Caco-2 (cell line): ENCODE data around the gene DCP1B. TPM values are rescaled to one million over a fixed set of nuclear protein-coding genes. Genes with fewer than 3 reads are reported as not detected.

Experiments
- BruUV-seq: library from RNA; stranded (reverse); fragments of 400-500 nt; replicated peaks from 2 replicates; lab custom pipeline; 2021; lab: Mats Ljungman, UMichigan
- CTCF ChIA-PET: fragments of 300-600 bp; sonication (Branson Sonifier 250); formaldehyde crosslinking; loops from one replicate; lab custom pipeline; 2022; ENCODE audit warnings: antibody characterized with exemption; lab: Charles Lee
- POLR2A ChIA-PET: fragments of 300-600 bp; sonication (Branson Sonifier 250); formaldehyde crosslinking; loops from one replicate; lab custom pipeline; 2022; ENCODE audit warnings: antibody characterized with exemption; lab: Charles Lee
- DNase-seq, 2 experiments: peaks; one replicate each; pipeline versions ENCODE4 v3.0.0 to v3.0.0-alpha.2; 2020 to 2022
- H3K27me3 ChIP-seq: replicated peaks from 2 replicates; pipeline ENCODE4 v1.6.0; 2011; ENCODE audit warnings: low read length; ENCODE audit not compliant: control insufficient read depth, insufficient read depth
- H3K36me3 ChIP-seq: 2 replicates; pipeline ENCODE4 v1.5.1; 2011; ENCODE audit warnings: low read length; ENCODE audit not compliant: control insufficient read depth, insufficient read depth
- H3K4me1 ChIP-seq: fragments of 250-450 bp; sonication (Bioruptor Pico); 2 replicates; pipeline ENCODE4 v1.5.1; 2020; ENCODE audit warnings: mild to moderate bottlenecking
- H3K4me3 ChIP-seq: 2 replicates; pipeline ENCODE4 v1.5.1; 2011; ENCODE audit warnings: low read depth, mild to moderate bottlenecking, control low read depth, low read length
- H3K9me3 ChIP-seq: fragments of 250-450 bp; sonication (Bioruptor Pico); 2 replicates; pipeline ENCODE4 v1.5.1; 2020; ENCODE audit warnings: mild to moderate bottlenecking, moderate library complexity
- H3K27ac Mint-ChIP-seq: one replicate; pipeline ENCODE4 v1.8.0; 2022; ENCODE audit warnings: mixed read lengths; ENCODE audit not compliant: unreplicated experiment
- H3K27me3 Mint-ChIP-seq: one replicate; pipeline ENCODE4 v1.8.0; 2022; ENCODE audit warnings: mixed read lengths; ENCODE audit not compliant: insufficient read depth, unreplicated experiment
- H3K36me3 Mint-ChIP-seq: one replicate; pipeline ENCODE4 v1.8.0; 2022; ENCODE audit warnings: mild to moderate bottlenecking, mixed read lengths; ENCODE audit not compliant: insufficient read depth, unreplicated experiment
- H3K4me1 Mint-ChIP-seq: one replicate; pipeline ENCODE4 v1.8.0; 2022; ENCODE audit warnings: low read depth, mixed read lengths; ENCODE audit not compliant: unreplicated experiment
- H3K4me3 Mint-ChIP-seq: one replicate; pipeline ENCODE4 v1.8.0; 2022; ENCODE audit warnings: mild to moderate bottlenecking, moderate library complexity, mixed read lengths; ENCODE audit not compliant: unreplicated experiment
- H3K9me3 Mint-ChIP-seq: one replicate; pipeline ENCODE4 v1.8.0; 2022; ENCODE audit warnings: mixed read lengths; ENCODE audit not compliant: unreplicated experiment
- intact Hi-C: fragments of 100-400 bp; cut with micrococcal nuclease; formaldehyde crosslinking; loops from one replicate; pipeline ENCODE4 v1.10.0; 2022; ENCODE audit not compliant: unreplicated experiment
- total RNA-seq: library from RNA; stranded (reverse); gene quantifications from 2 replicates; pipeline ENCODE4 v1.2.3, GENCODE V29; 2022
- TF ChIP-seq, protein P1 (sequence below), 2 experiments: fragments of 200-600 bp in 1 of 2; IDR thresholded peaks; 1 replicate in 1 of 2; 2 replicates in 1 of 2; pipeline versions ENCODE4 v1.5.1 to v1.8.0; 2011 to 2022; ENCODE audit warnings: antibody characterized with exemption in 1 of 2, control low read depth in 1 of 2, inconsistent platforms in 1 of 2, low read depth in 1 of 2, low read length in 1 of 2, mild to moderate bottlenecking in 1 of 2, moderate library complexity in 1 of 2; ENCODE audit not compliant: insufficient read depth in 1 of 2, severe bottlenecking in 1 of 2, unreplicated experiment in 1 of 2

DCP1B gene
- total RNA-seq, 1 experiment from 2014 or later = 8.2 TPM

DNA sequence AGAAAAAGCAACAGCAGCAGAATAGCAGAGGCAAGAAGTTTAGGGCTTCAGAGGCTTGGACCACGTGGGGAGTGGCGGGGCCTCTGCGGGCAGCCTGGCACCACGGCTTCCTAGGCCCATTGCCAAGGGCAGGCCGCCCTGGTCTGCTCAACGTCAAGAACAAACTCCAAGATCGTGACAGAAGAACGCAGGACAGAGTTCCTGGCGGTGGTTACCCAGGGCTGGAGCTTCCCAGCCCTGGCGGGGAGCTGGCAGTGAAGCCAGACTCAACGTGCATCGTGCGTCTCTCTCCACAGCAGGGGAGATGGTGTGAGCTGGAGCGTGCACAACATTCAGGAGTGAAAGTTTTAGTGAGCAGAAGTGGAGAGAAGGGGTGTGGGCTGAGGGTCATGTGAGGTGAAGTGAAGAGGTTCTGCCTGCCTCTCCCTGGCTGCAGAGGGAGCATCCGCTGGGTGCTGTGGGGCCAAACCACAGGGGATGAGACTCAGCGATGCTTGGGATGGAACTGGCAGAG lies 71.9 kb downstream of the DCP1B start:
- H3K4me1 Mint-ChIP-seq = no peaks in the 10 kb centered on the region
- H3K36me3 ChIP-seq = no peaks in the 10 kb centered on the region
- no peaks in the 10 kb centered on the region for H3K9me3 ChIP-seq
- peaks cover 11% of the 10 kb centered on the region for H3K27me3 Mint-ChIP-seq
- CTCF ChIA-PET = no interaction called here
- POLR2A ChIA-PET = no interaction called here
- no peak overlapping the region for H3K4me3 ChIP-seq
- H3K27me3 ChIP-seq = no peaks in the 10 kb centered on the region
- H3K27ac Mint-ChIP-seq = no peak overlapping the region
- intact Hi-C loops = no loop called here
- H3K36me3 Mint-ChIP-seq = no peaks in the 10 kb centered on the region
- DNase-seq = no peak
- BruUV-seq = no TSS peak
- H3K4me1 ChIP-seq = no peaks in the 10 kb centered on the region
- no peaks in the 10 kb centered on the region for H3K9me3 Mint-ChIP-seq
- H3K4me3 Mint-ChIP-seq = no peak overlapping the region
- TF ChIP-seq, protein P1, sequence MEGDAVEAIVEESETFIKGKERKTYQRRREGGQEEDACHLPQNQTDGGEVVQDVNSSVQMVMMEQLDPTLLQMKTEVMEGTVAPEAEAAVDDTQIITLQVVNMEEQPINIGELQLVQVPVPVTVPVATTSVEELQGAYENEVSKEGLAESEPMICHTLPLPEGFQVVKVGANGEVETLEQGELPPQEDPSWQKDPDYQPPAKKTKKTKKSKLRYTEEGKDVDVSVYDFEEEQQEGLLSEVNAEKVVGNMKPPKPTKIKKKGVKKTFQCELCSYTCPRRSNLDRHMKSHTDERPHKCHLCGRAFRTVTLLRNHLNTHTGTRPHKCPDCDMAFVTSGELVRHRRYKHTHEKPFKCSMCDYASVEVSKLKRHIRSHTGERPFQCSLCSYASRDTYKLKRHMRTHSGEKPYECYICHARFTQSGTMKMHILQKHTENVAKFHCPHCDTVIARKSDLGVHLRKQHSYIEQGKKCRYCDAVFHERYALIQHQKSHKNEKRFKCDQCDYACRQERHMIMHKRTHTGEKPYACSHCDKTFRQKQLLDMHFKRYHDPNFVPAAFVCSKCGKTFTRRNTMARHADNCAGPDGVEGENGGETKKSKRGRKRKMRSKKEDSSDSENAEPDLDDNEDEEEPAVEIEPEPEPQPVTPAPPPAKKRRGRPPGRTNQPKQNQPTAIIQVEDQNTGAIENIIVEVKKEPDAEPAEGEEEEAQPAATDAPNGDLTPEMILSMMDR (IDR thresholded peaks at IDR 0.05; ENCODE audit: insufficient read depth in 1 of 2, low read depth in 1 of 2, low read length in 1 of 2, severe bottlenecking in 1 of 2, unreplicated experiment in 1 of 2) = no peak

- H3K27ac Mint-ChIP-seq = no peak overlapping the region
- H3K9me3 Mint-ChIP-seq = no peaks in the 10 kb centered on the region
- no peak for DNase-seq
- intact Hi-C loops = no loop called here
- TF ChIP-seq, protein P1 (IDR thresholded peaks at IDR 0.05; ENCODE audit: insufficient read depth in 1 of 2, low read depth in 1 of 2, low read length in 1 of 2, severe bottlenecking in 1 of 2, unreplicated experiment in 1 of 2) = no peak
- Histone ChIP-seq H3K4me1 (no peaks in the 10 kb centered on the region), H3K27me3 (no peaks in the 10 kb centered on the region), H3K36me3 (no peaks in the 10 kb centered on the region), H3K9me3 (no peaks in the 10 kb centered on the region), H3K4me3 (no peak overlapping the region)
- CTCF ChIA-PET = no interaction called here
- no peaks in the 10 kb centered on the region for H3K4me1 Mint-ChIP-seq
- BruUV-seq = no TSS peak
- POLR2A ChIA-PET = no interaction called here
- no peak overlapping the region for H3K4me3 Mint-ChIP-seq
- H3K36me3 Mint-ChIP-seq = no peaks in the 10 kb centered on the region
- peaks cover 11% of the 10 kb centered on the region for H3K27me3 Mint-ChIP-seq
Measured at GRCh38 chr12:1931642-1932041, 72.6 kb downstream of the DCP1B start.

DNA sequence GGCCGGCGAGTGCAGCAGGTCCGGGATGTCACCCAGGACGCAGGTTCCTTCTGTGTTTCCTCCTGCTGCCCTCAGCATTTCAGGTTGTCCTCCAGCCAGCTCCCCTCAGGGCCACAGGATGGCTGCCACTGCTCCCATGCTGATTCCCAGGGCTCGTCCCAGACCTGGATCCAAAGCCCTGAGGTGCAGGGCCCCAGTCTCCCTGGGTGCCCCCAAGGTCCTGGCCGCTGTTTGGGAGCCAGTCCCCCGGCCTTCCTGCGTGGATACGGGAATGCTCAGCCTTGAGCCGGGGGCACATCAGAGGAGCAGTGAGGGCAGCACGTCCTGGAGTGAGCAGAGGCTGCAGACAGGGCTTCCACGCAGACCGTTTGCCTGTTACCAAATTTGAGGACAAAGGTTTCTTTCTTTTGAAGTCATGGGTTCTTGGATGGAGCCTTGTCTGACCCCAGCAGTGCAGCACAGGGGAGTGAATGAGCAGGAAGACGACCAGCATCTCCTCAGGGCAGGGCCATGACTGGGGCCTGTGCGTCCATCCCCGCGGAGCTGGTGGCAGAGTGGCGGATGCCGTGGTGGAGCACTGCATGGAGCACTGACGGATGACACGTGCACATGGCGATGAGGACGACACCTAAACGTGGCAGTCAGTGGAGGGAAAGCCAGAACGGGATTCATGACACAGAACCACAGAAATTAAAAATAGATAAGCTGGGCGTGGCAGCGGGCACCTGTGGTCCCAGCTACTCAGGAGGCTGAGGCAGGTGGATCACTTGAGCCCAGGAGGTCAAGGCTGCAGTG lies 73.3 kb downstream of the DCP1B start:
- no peak overlapping the region for H3K4me3 ChIP-seq
- no peak overlapping the region for H3K4me3 Mint-ChIP-seq
- TF ChIP-seq, protein P1 (IDR thresholded peaks at IDR 0.05; ENCODE audit: insufficient read depth in 1 of 2, low read depth in 1 of 2, low read length in 1 of 2, severe bottlenecking in 1 of 2, unreplicated experiment in 1 of 2) = no peak
- H3K9me3 Mint-ChIP-seq = no peaks in the 10 kb centered on the region
- H3K27me3 ChIP-seq = no peaks in the 10 kb centered on the region
- ChIA-PET CTCF (interaction anchor here (0.6 to 0.9 kb wide), 2 partner anchors 23 to 260 kb away, joined by 3 read pairs; no protein-coding TSS in a partner anchor), POLR2A (no interaction called here)
- no peaks in the 10 kb centered on the region for H3K36me3 ChIP-seq
- intact Hi-C loops = no loop called here
- H3K27ac Mint-ChIP-seq = no peak overlapping the region
- no TSS peak for BruUV-seq
- H3K36me3 Mint-ChIP-seq = no peaks in the 10 kb centered on the region
- peaks cover 11% of the 10 kb centered on the region for H3K27me3 Mint-ChIP-seq
- no peaks in the 10 kb centered on the region for H3K4me1 ChIP-seq
- no peaks in the 10 kb centered on the region for H3K9me3 ChIP-seq
- no peaks in the 10 kb centered on the region for H3K4me1 Mint-ChIP-seq
- DNase-seq = no peak
